Colonic mucosa (tissue), 4 donors: ENCODE results near the gene DYSF. TPM values are rescaled to one million over a fixed set of nuclear protein-coding genes. Genes with fewer than 3 reads are reported as not detected.

ENCODE experiments used
- DNase-seq: peaks from one replicate; pipeline ENCODE4 v3.0.0-alpha.2; 2020
- H3K27ac ChIP-seq: fragments of 200-600 bp; one replicate; pipeline ENCODE4 v1.8.0; 2021
- H3K27me3 ChIP-seq: fragments of 200-600 bp; one replicate; pipeline ENCODE4 v1.8.0; 2021
- H3K36me3 ChIP-seq: fragments of 200-600 bp; one replicate; pipeline ENCODE4 v1.8.0; 2021
- H3K4me1 ChIP-seq: fragments of 200-600 bp; one replicate; pipeline ENCODE4 v1.8.0; 2021; ENCODE audit warnings: mild to moderate bottlenecking
- H3K4me3 ChIP-seq: fragments of 200-600 bp; one replicate; pipeline ENCODE4 v1.8.0; 2021
- H3K9ac ChIP-seq, 2 donors: one replicate each; pipeline ENCODE4 v1.7.0; 2013; ENCODE audit warnings: control low read depth in 2 of 2, low read depth in 2 of 2, low read length in 2 of 2
- H3K9me3 ChIP-seq: fragments of 200-600 bp; one replicate; pipeline ENCODE4 v1.8.0; 2021
- intact Hi-C: fragments of 100-400 bp; cut with DNase I; formaldehyde crosslinking; loops from one replicate; pipeline ENCODE4 v1.14.1; 2022
- total RNA-seq, 2 donors: library from RNA; stranded (reverse); fragmentation: NEBNext Ultra II Directional in 1 of 2; extraction: Animal tissue kit (Norgen Biotek cat#: 25700) in 1 of 2; gene quantifications; one replicate each; pipeline ENCODE4 v1.2.1, GENCODE V29; 2021
- TF ChIP-seq, protein P1 (sequence below): fragments of 200-600 bp; IDR thresholded peaks from one replicate; pipeline ENCODE4 v1.8.0; 2022; ENCODE audit warnings: antibody characterized with exemption, mild to moderate bottlenecking
- donor health status: healthy.
- donor health status: DM: no; HTN: no; CAD: no.
- donor health status: DM: no; HTN: no; CAD: no.

Gene DYSF
- total RNA-seq, 2 donors from 2014 or later: 2.4 to 7.5 TPM

DNA sequence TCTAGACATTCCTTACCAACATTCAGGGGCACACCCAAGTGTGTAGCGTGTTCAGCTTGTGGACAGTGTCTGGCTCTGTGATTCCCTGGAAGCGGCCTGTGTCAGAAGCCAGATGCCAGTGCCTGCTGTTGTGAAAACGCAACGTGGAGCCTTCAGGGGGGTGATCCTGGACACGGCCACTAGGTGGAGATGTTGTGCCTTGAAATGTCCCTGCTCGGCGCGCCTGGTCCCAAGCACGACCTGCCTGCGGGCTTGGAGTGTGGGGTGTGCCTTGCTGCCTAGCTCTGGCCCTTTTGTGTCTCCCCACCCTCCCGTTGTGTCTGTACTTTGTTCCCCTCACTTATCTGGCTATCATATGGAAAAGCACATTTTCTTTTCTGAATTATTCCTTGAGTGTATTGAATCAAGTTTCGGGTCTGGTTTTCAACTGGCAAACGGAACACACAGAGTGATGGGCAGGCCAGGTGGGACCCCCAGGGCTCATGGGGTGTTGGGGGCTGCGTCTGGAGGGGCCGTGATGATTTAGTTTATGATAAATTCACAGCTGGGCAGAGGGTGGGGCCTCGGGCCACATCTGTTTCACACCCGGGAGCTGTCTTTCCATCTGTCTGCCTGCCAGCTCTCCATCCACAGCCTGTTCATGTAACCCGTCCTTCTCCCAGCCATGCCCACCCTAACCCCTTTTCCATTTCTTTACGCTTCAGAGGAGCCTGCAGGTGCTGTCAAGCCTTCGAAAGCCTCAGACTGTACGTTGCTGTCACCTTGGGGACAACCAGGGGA is 95.5 kb downstream of the DYSF start:
- no peaks in the 10 kb centered on the region for H3K36me3 ChIP-seq
- H3K9ac ChIP-seq: no peak overlapping the region
- no peaks in the 10 kb centered on the region for H3K9me3 ChIP-seq
- H3K27ac ChIP-seq: no peak overlapping the region
- H3K4me1 ChIP-seq: peaks cover 4% of the 10 kb centered on the region
- TF ChIP-seq, protein P1, sequence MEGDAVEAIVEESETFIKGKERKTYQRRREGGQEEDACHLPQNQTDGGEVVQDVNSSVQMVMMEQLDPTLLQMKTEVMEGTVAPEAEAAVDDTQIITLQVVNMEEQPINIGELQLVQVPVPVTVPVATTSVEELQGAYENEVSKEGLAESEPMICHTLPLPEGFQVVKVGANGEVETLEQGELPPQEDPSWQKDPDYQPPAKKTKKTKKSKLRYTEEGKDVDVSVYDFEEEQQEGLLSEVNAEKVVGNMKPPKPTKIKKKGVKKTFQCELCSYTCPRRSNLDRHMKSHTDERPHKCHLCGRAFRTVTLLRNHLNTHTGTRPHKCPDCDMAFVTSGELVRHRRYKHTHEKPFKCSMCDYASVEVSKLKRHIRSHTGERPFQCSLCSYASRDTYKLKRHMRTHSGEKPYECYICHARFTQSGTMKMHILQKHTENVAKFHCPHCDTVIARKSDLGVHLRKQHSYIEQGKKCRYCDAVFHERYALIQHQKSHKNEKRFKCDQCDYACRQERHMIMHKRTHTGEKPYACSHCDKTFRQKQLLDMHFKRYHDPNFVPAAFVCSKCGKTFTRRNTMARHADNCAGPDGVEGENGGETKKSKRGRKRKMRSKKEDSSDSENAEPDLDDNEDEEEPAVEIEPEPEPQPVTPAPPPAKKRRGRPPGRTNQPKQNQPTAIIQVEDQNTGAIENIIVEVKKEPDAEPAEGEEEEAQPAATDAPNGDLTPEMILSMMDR: peak; percentile 77
- H3K27me3 ChIP-seq: no peaks in the 10 kb centered on the region
- no peak overlapping the region for H3K4me3 ChIP-seq
- peak; percentile 78 for DNase-seq
- intact Hi-C loops: loop anchor here (2.0 to 10.0 kb wide), 5 partner anchors 252 to 776 kb away; no protein-coding TSS in a partner anchor

DNA sequence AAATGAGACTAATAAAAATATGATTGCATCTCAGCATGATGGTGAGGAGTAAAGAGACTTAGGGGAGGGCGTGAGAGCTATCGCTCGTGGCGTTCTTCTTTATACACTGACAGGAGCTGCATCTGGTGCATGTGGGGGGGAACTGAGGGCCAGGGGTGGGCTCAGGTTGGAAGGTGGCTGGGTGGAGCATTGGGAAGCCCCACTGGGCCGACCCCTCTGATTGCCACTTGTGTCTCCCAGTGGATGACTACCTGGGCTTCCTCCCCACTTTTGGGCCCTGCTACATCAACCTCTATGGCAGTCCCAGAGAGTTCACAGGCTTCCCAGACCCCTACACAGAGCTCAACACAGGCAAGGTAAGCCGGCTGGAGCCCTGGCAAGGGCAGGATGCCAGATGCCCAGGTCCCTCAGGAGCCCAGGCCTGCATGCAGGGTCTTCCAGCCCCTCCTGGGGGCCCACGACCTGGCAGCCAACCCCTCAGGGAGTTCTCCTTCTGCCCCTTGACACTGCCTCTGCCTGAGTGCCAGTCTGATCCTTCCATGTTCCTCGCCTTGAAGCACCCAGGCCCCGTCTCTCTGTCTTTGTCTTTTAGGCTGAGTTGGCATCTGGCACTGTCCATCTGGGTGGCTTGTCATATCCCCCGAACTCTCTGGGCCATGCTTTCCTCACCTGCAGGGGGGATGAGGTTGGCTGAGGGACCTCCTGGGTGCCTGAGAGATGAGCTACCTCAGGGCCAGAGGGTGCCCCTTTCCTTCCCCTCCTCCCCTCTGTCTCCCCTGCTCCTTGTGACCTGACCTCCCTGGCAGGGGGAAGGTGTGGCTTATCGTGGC is 97.7 kb downstream of the DYSF start:
- DNase-seq: no peak
- no peak overlapping the region for H3K9ac ChIP-seq
- H3K36me3 ChIP-seq: no peaks in the 10 kb centered on the region
- no peaks in the 10 kb centered on the region for H3K4me1 ChIP-seq
- TF ChIP-seq, protein P1: no peak
- no peaks in the 10 kb centered on the region for H3K27me3 ChIP-seq
- intact Hi-C loops: no loop called here
- H3K27ac ChIP-seq: no peak overlapping the region
- no peak overlapping the region for H3K4me3 ChIP-seq
- no peaks in the 10 kb centered on the region for H3K9me3 ChIP-seq

DNA sequence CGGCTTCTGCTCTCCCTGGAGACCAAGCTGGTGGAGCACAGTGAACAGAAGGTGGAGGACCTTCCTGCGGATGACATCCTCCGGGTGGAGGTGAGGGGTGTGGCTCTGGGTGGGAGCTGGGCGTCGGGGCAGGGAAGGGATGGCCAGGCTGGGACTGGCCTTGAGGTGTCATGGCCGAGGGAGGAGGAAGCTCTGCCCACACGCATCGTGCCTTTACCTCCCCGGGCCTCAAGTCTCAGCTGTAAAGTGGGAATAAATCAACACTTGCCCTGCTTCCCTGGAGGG is 98.2 kb downstream of the DYSF start:
- TF ChIP-seq, protein P1: no peak
- no peak for DNase-seq
- no peak overlapping the region for H3K9ac ChIP-seq
- no peaks in the 10 kb centered on the region for H3K9me3 ChIP-seq
- H3K27ac ChIP-seq: no peak overlapping the region
- intact Hi-C loops: no loop called here
- H3K27me3 ChIP-seq: no peaks in the 10 kb centered on the region
- no peaks in the 10 kb centered on the region for H3K36me3 ChIP-seq
- H3K4me1 ChIP-seq: no peaks in the 10 kb centered on the region
- H3K4me3 ChIP-seq: no peak overlapping the region

DNA sequence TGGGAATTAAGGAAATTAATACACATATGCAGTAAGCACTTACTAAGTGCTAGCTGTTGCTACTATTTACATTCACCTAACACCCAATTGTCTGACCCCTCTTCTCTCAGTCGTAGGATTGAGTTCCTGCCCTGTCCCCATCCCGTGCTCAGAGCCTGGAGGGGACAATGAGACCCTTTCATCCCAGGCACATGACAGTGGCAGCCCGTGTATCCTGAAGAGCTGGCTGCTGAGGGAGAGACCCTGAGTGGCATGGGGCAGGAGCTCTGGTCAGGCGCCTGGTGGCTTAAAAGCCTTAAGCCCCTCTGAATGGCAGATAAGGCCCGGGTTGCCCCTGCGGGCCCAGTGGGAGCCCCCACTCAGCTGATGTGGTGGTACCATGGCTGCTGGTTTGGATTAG is 99.0 kb downstream of the DYSF start:
- H3K27me3 ChIP-seq: no peaks in the 10 kb centered on the region
- intact Hi-C loops: no loop called here
- no peaks in the 10 kb centered on the region for H3K9me3 ChIP-seq
- no peak overlapping the region for H3K27ac ChIP-seq
- no peak overlapping the region for H3K9ac ChIP-seq
- H3K4me3 ChIP-seq: no peak overlapping the region
- TF ChIP-seq, protein P1: no peak
- DNase-seq: no peak
- no peaks in the 10 kb centered on the region for H3K36me3 ChIP-seq
- no peaks in the 10 kb centered on the region for H3K4me1 ChIP-seq

DNA sequence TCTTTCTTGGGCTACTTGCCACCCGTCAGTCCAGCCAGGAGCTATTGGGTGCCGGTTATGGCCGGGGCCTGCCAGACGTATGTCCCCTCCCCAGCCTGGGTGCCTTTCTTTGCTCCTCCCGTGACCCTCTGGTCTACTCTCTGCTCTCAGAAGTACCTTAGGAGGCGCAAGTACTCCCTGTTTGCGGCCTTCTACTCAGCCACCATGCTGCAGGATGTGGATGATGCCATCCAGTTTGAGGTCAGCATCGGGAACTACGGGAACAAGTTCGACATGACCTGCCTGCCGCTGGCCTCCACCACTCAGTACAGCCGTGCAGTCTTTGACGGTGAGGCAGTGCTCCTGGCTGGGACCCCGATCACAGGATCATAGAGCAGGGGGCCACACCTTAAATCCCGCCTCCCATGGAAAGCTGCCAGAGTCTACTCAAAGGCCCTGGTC is 99.5 kb downstream of the DYSF start:
- H3K27me3 ChIP-seq: no peaks in the 10 kb centered on the region
- no peak overlapping the region for H3K4me3 ChIP-seq
- no peaks in the 10 kb centered on the region for H3K4me1 ChIP-seq
- no peak overlapping the region for H3K27ac ChIP-seq
- no peaks in the 10 kb centered on the region for H3K36me3 ChIP-seq
- H3K9me3 ChIP-seq: no peaks in the 10 kb centered on the region
- DNase-seq: no peak
- intact Hi-C loops: no loop called here
- H3K9ac ChIP-seq: no peak overlapping the region
- TF ChIP-seq, protein P1: no peak
